CD4-positive, alpha-beta T cell treated with Interleukin-4 for 4 hours (primary cell): ENCODE results near the gene ASCC3.
A peak's percentile ranks its signal among the peaks of the same experiment; 100 is the strongest.
"Not testable (repeated sequence)": the region's sequence is repeated elsewhere in the genome, so short reads cannot be mapped to it uniquely, and the experiment has no call there.

Experiments
- DNase-seq: peaks from one replicate; pipeline ENCODE4 v3.0.0-alpha.2; 2020

Gene ASCC3

GRCh38 chr6:100657678-100658330 is 223.3 kb downstream of the ASCC3 start:
- DNase-seq, result peak; percentile 1

GRCh38 chr6:100641147-100641546 is 240.0 kb downstream of the ASCC3 start:
- DNase-seq, result not testable (repeated sequence)

- DNase-seq, result no peak
These were observed 247.9 kb downstream of the ASCC3 start for GRCh38 chr6:100633096-100633777.

- DNase-seq, result no peak
These were observed 250.6 kb downstream of the ASCC3 start for GRCh38 chr6:100630536-100630935.

GRCh38 chr6:100627911-100628758 is 253.0 kb downstream of the ASCC3 start:
- DNase-seq, result no peak

- no peak for DNase-seq
These were observed 254.4 kb downstream of the ASCC3 start for GRCh38 chr6:100626721-100627120.

GRCh38 chr6:100622907-100623692 is 258.0 kb downstream of the ASCC3 start:
- no peak for DNase-seq

- no peak for DNase-seq
These were observed 260.9 kb downstream of the ASCC3 start for GRCh38 chr6:100620085-100620840.

- no peak for DNase-seq
These were observed 262.8 kb downstream of the ASCC3 start for GRCh38 chr6:100618351-100618671.

GRCh38 chr6:100617633-100618350 is 263.3 kb downstream of the ASCC3 start:
- no peak for DNase-seq

- no peak for DNase-seq
These were observed 266.2 kb downstream of the ASCC3 start for GRCh38 chr6:100614933-100615332.

GRCh38 chr6:100614386-100614785 is 266.7 kb downstream of the ASCC3 start:
- DNase-seq, result no peak

GRCh38 chr6:100613656-100614055 is 267.5 kb downstream of the ASCC3 start:
- no peak for DNase-seq

- no peak for DNase-seq
These were observed 269.0 kb downstream of the ASCC3 start for GRCh38 chr6:100612094-100612493.

- DNase-seq, result no peak
These were observed 281.9 kb downstream of the ASCC3 start for GRCh38 chr6:100599088-100599770.

- no peak for DNase-seq
These were observed 285.7 kb downstream of the ASCC3 start for GRCh38 chr6:100595456-100595855.

GRCh38 chr6:100593522-100593921 is 287.6 kb downstream of the ASCC3 start:
- DNase-seq, result no peak

GRCh38 chr6:100592929-100593328 is 288.2 kb downstream of the ASCC3 start:
- no peak for DNase-seq

GRCh38 chr6:100577425-100577824 is 303.7 kb downstream of the ASCC3 start:
- DNase-seq, result no peak

- no peak for DNase-seq
These were observed 305.2 kb downstream of the ASCC3 start for GRCh38 chr6:100575921-100576320.

- DNase-seq, result no peak
These were observed 306.3 kb downstream of the ASCC3 start for GRCh38 chr6:100574836-100575235.
